ENCODE data around the gene RPS6KC1.

DNA sequence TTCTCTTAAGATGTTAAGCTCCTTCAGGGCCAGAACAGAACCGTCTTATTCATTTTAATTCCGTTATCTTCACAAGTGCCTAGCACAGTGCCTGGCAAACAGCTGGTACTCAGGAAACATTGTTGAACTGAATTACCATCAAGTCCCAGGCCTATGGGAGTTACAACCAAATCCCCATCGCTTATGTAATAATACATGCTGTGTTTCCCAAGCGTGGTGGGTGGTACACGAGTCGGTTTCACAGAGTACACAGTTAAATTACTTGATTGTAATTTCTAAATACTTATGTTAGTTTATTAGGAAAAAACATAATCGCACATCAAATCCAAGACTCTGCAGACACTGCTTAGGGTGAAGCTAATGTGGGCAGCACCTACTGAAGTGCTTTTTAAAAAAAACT, 36.4 kb upstream of the RPS6KC1 start:
- TF ChIP-seq EZH2 (IDR thresholded peaks at IDR 0.05; ENCODE audit: low read depth), result no peak
- TF ChIP-seq, protein P1, sequence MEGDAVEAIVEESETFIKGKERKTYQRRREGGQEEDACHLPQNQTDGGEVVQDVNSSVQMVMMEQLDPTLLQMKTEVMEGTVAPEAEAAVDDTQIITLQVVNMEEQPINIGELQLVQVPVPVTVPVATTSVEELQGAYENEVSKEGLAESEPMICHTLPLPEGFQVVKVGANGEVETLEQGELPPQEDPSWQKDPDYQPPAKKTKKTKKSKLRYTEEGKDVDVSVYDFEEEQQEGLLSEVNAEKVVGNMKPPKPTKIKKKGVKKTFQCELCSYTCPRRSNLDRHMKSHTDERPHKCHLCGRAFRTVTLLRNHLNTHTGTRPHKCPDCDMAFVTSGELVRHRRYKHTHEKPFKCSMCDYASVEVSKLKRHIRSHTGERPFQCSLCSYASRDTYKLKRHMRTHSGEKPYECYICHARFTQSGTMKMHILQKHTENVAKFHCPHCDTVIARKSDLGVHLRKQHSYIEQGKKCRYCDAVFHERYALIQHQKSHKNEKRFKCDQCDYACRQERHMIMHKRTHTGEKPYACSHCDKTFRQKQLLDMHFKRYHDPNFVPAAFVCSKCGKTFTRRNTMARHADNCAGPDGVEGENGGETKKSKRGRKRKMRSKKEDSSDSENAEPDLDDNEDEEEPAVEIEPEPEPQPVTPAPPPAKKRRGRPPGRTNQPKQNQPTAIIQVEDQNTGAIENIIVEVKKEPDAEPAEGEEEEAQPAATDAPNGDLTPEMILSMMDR (conservative IDR thresholded peaks at IDR 0.05), result no peak

All from PC-9 (cell line).